Mucosa of descending colon (tissue), 3 donors: ENCODE measurements around the gene IGF2R. TPM values are rescaled to one million over a fixed set of nuclear protein-coding genes. Genes with fewer than 3 reads are reported as not detected.
"Not testable (repeated sequence)": the region's sequence is repeated elsewhere in the genome, so short reads cannot be mapped to it uniquely, and the experiment has no call there.

Experiments used
- ATAC-seq: fragments of 200-7000 bp; cut with Tn5 transposase; one replicate; pipeline ENCODE4 v1.9.1; 2020; ENCODE audit warnings: mild to moderate bottlenecking, moderate library complexity
- DNase-seq, 3 donors: peaks; one replicate each; pipeline ENCODE4 v3.0.0-alpha.2; 2020
- H3K36me3 ChIP-seq: fragments of 200-600 bp; one replicate; pipeline ENCODE4 v1.8.0; 2021; ENCODE audit warnings: low read depth, mild to moderate bottlenecking
- H3K4me1 ChIP-seq: fragments of 200-600 bp; one replicate; pipeline ENCODE4 v1.8.0; 2021; ENCODE audit warnings: low read depth, mild to moderate bottlenecking
- H3K4me3 ChIP-seq: fragments of 200-600 bp; one replicate; pipeline ENCODE4 v1.8.0; 2021; ENCODE audit warnings: mild to moderate bottlenecking
- H3K9me3 ChIP-seq: fragments of 200-600 bp; one replicate; pipeline ENCODE4 v1.8.0; 2021; ENCODE audit warnings: mild to moderate bottlenecking
- intact Hi-C, 2 donors: fragments of 100-400 bp; cut with DNase I in 1 of 2; cut with micrococcal nuclease in 1 of 2; formaldehyde crosslinking; loops; one replicate each; pipeline versions ENCODE4 v1.11.0 to v1.11.1; 2022; cut with DNase I, micrococcal nuclease
- long read RNA-seq, 2 donors: library from polyadenylated mRNA; unstranded; transcript quantifications; one replicate each; pipeline ENCODE4 v2.0.0, GENCODE V29; 2019 to 2021
- total RNA-seq, 3 donors: library from RNA; stranded (reverse); fragmentation: NEBNext Ultra II Directional in 2 of 3; extraction: Animal tissue kit (Norgen Biotek cat#: 25700) in 2 of 3; gene quantifications; one replicate each; pipeline versions ENCODE4 v1.2.1 to v1.2.4, GENCODE V29; 2021 to 2023
- TF ChIP-seq, protein P1 (sequence below): fragments of 200-600 bp; IDR thresholded peaks from one replicate; pipeline ENCODE4 v1.8.0; 2022; ENCODE audit warnings: antibody characterized with exemption, mild to moderate bottlenecking
- donor health status: DM: no; HTN: no; CAD: no; lungs with moderate emphysema.
- donor health status: DM: no; HTN: no; CAD: no.
- donor health status: DM: no; HTN: yes; CAD: no.

Gene IGF2R, protein sequence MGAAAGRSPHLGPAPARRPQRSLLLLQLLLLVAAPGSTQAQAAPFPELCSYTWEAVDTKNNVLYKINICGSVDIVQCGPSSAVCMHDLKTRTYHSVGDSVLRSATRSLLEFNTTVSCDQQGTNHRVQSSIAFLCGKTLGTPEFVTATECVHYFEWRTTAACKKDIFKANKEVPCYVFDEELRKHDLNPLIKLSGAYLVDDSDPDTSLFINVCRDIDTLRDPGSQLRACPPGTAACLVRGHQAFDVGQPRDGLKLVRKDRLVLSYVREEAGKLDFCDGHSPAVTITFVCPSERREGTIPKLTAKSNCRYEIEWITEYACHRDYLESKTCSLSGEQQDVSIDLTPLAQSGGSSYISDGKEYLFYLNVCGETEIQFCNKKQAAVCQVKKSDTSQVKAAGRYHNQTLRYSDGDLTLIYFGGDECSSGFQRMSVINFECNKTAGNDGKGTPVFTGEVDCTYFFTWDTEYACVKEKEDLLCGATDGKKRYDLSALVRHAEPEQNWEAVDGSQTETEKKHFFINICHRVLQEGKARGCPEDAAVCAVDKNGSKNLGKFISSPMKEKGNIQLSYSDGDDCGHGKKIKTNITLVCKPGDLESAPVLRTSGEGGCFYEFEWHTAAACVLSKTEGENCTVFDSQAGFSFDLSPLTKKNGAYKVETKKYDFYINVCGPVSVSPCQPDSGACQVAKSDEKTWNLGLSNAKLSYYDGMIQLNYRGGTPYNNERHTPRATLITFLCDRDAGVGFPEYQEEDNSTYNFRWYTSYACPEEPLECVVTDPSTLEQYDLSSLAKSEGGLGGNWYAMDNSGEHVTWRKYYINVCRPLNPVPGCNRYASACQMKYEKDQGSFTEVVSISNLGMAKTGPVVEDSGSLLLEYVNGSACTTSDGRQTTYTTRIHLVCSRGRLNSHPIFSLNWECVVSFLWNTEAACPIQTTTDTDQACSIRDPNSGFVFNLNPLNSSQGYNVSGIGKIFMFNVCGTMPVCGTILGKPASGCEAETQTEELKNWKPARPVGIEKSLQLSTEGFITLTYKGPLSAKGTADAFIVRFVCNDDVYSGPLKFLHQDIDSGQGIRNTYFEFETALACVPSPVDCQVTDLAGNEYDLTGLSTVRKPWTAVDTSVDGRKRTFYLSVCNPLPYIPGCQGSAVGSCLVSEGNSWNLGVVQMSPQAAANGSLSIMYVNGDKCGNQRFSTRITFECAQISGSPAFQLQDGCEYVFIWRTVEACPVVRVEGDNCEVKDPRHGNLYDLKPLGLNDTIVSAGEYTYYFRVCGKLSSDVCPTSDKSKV (N-terminal part only)
- total RNA-seq: 100 to 1,000 TPM in 2 of 3 donors, 10 to 100 TPM in 1; 97.7 to 112 (median 101) TPM
- long read RNA-seq, donor 1, partial matches to known transcripts: 40 of 49 reads
- long read RNA-seq, donor 1, other reads (novel, unspliced or antisense): 9 of 49 reads
- long read RNA-seq, donor 2, partial matches to known transcripts: 4 of 4 reads
- long read RNA-seq, donor 2, other reads (novel, unspliced or antisense): 0 of 4 reads

DNA sequence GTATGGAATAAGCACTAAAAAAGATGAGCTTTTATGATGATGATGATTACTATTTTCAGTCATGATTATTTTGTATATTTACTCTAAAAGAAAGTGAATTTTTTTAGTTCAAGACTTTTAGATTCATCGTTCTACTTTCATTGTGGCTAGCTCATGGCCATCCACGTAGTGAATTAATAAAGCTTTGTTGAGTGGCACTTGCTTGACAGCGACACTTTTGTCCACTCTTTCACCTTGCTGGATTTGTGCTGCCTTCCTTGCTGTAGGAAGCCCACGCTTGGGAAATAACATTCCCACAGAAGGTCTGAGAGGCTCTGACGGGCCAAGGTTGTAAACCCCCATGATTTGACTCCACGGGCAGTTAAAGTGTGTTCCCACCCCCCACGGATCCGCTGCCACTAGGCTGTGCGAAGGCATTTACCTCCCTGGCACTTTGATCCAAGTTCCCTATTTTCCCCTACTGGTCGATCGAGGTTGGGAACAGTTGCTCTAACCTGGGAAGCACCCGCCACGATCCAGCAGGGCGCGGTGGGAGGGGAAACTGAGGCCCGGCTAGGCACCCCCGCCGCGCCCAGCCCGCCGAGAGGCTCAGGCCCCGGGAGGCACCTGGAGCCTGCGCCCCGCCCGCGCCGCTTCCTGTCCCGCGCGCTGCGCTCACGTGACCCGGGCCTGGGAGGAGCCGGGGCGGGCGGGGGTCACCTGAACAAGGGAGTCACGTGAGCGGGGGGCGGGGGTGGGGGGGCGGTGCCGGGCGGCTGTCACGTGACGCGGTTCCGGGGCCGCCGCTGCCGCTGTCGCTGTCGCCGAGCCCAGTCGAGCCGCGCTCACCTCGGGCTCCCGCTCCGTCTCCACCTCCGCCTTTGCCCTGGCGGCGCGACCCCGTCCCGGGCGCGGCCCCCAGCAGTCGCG, at the start of gene IGF2R:
Gene IGF2R, plus strand, starts transcription at position 788 of the 909 bp plus-strand sequence. CDS start 165 bp downstream, outside the sequence.
- Histone ChIP-seq H3K9me3 (no peaks in the 10 kb centered on the region), H3K36me3 (no peaks in the 10 kb centered on the region), H3K4me1 (peaks cover 20% of the 10 kb centered on the region), H3K4me3 (peak within 1 kb of the TSS; percentile 95)
- intact Hi-C loops: no loop called here
- ATAC-seq (peak; percentile 95), DNase-seq (peak; percentile 95 to 97 (median 96))
- TF ChIP-seq, protein P1, sequence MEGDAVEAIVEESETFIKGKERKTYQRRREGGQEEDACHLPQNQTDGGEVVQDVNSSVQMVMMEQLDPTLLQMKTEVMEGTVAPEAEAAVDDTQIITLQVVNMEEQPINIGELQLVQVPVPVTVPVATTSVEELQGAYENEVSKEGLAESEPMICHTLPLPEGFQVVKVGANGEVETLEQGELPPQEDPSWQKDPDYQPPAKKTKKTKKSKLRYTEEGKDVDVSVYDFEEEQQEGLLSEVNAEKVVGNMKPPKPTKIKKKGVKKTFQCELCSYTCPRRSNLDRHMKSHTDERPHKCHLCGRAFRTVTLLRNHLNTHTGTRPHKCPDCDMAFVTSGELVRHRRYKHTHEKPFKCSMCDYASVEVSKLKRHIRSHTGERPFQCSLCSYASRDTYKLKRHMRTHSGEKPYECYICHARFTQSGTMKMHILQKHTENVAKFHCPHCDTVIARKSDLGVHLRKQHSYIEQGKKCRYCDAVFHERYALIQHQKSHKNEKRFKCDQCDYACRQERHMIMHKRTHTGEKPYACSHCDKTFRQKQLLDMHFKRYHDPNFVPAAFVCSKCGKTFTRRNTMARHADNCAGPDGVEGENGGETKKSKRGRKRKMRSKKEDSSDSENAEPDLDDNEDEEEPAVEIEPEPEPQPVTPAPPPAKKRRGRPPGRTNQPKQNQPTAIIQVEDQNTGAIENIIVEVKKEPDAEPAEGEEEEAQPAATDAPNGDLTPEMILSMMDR: no peak

DNA sequence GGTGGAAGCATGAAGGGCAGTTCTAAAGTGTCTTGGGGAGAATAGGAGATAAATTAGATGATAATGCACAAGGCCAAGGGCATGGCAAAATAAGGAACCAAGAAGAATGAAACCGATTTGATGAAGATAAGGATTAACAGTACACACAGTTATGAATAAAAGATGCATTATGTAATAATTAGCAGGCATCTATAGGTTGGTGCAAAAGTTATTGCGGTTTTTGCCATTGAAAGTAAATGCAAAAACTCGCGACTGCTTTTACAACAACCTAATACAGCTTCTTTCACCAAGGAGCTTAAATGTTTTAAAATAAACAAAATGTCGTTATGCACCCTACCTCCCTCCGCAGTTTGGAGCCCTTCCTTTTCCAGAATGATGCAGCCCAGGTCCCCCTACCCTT, 49.1 kb upstream of the IGF2R start:
- TF ChIP-seq, protein P1: no peak
- H3K9me3 ChIP-seq: no peaks in the 10 kb centered on the region

DNA sequence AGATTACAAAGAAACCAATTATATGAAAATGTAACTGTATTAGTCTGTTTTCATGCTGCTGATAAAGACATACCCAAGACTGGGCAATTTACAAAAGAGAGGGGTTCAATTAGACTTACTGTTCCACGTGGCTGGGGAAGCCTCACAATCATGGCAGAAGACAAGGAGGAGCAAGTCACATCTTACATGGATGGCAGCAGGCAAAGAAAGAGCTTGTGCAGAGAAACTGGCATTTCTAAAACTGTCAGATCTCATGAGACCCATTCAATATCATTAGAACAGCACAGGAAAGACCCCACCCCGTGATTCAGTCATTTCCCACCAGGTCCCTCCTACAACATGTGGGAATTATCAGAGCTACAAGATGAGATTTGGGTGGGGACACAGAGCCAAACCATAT, 44.7 kb upstream of the IGF2R start:
- H3K4me3 ChIP-seq, ATAC-seq, H3K4me1 ChIP-seq, H3K9me3 ChIP-seq, intact Hi-C loops, DNase-seq, H3K36me3 ChIP-seq: not testable (repeated sequence)

More for the DNA sequence above, 49.1 kb upstream of the IGF2R start:
- ATAC-seq: no peak
- no peak for DNase-seq
- no peak overlapping the region for H3K4me3 ChIP-seq
- no peaks in the 10 kb centered on the region for H3K36me3 ChIP-seq
- intact Hi-C loops: no loop called here
- no peaks in the 10 kb centered on the region for H3K4me1 ChIP-seq

DNA sequence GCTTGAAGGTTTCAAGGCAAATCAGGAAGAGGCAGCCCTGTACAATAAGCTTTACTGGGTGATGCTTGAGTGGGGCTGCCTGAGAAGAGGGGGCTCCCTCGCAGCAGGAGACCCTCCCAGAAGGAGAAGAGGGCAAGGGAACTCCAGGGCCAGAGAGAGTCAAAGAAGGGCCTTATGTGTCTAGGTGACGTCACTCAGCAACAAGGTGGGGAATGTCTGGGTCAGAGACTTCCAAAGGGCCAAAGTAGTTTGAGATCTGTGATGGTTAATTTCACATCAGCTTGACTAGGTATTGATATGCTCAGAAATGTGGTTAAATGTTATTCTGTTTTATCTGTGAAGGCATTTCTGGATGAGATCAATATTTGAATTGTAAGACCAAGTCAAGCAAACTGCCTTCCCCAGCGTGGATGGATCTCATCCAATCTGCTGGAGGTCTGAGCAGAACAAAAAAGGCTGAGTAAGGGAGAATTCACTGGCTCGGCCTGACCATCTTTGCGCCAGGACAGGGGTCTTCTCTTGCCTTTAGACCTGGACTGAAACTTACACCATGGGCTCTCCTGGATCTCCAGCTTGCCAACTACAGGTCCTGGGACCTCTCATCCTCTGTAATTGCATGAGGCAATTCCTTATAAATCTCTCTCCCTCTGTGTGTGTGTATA, 42.2 kb upstream of the IGF2R start:
- no peak for DNase-seq
- no peak for ATAC-seq
- no peaks in the 10 kb centered on the region for H3K9me3 ChIP-seq
- H3K4me1 ChIP-seq: no peaks in the 10 kb centered on the region
- TF ChIP-seq, protein P1: no peak
- no peaks in the 10 kb centered on the region for H3K36me3 ChIP-seq
- no peak overlapping the region for H3K4me3 ChIP-seq
- intact Hi-C loops: no loop called here

DNA sequence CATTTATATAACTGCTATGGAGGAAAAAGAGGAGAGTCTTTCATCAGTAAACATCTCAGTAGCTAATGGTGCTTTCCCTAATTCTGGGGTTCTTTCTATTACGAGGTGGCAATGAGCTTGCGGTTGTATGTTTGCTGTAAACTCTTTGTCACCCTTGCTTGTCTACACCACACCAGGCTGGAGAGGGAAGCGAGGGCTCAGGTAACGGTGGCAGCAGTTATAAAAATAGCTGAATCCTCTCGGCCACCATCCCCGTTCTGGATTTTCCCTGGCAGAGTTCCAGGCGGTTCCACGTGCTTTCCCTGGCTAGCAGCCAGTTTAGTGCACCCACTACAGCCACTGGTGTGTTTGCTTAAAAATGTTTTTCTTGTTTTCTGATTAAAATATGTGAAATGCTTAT, 39.1 kb upstream of the IGF2R start:
- no peaks in the 10 kb centered on the region for H3K4me1 ChIP-seq
- no peak overlapping the region for H3K4me3 ChIP-seq
- DNase-seq (peak in 2 of 3 donors; percentile 38 to 40), ATAC-seq (peak; percentile 16)
- TF ChIP-seq, protein P1: no peak
- H3K36me3 ChIP-seq: no peaks in the 10 kb centered on the region
- intact Hi-C loops: no loop called here
- no peaks in the 10 kb centered on the region for H3K9me3 ChIP-seq
